ENCODE results near the gene DPP4. TPM values are rescaled to one million over a fixed set of nuclear protein-coding genes. Genes with fewer than 3 reads are reported as not detected.

The DPP4 gene
- total RNA-seq, 2 experiments from 2014 or later = 20.8 to 22.4 TPM

DNA sequence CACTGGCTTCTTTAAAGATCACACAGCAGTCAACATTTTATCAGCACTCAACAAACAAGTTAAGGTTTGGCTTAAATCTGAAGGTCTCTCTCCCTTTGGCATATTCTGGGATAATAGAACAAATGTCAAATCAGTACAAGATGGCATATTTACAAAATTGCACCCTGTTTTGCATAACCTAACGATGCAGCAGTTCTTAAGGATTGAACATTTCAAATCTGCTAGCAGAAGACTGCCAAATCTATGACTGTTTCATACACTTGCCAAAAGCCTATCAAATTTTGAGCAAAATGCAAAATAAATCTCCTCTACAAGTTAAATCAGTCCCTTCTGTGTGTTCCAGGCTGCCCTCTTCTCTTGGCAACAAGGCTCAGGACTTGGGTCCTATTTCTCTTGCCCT is 73.6 kb downstream of the DPP4 start:
- Mint-ChIP-seq H3K27ac (no peak overlapping the region), H3K9me3 (no peaks in the 10 kb centered on the region), H3K27me3 (no peaks in the 10 kb centered on the region), H3K36me3 (peaks cover 52% of the 10 kb centered on the region), H3K4me1 (peaks cover 23% of the 10 kb centered on the region), H3K4me3 (no peak overlapping the region)
- DNase-seq = no peak

DNA sequence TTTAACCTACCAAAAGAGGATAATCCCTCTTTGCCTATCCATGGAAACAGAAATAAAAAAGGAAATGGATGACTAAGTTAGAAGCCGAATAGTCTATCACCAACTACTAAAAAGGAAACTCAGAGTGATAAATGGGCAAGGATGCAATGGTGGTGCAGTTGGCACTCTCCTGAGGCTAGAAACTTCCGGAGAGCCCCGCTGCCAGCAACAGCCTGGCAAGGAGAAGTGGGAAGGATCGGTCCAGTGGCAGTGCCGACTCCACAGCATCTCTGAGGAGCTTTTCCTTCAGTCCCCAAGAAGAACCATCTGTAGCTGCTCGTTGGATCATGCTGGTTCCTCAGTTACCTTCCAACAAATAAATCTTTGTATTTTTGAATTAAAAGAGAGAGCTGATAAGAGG is 74.7 kb downstream of the DPP4 start:
- no peaks in the 10 kb centered on the region for H3K9me3 Mint-ChIP-seq
- no peak overlapping the region for H3K4me3 Mint-ChIP-seq
- peaks cover 34% of the 10 kb centered on the region for H3K4me1 Mint-ChIP-seq
- no peak for DNase-seq
- peaks cover 61% of the 10 kb centered on the region for H3K36me3 Mint-ChIP-seq
- no peak overlapping the region for H3K27ac Mint-ChIP-seq
- H3K27me3 Mint-ChIP-seq = no peaks in the 10 kb centered on the region

DNA sequence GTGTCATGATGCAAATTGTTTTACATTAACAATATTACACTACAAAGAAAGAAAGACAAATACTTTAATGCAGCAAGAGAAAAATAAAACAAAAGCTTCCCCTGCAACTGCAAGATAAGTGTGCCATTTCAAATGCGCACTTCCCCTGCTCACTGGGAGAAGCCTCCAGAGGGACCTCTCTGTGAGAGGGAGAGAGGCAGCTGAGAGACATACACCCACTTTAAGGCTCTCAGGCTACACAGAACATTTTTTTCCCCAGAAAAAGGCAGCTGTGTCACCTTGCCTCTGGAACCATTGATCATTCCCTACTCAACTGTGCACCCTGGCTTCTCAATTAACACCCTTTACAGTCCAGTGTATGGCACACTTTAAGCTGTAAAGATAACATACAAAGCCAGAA is 75.2 kb downstream of the DPP4 start:
- H3K27ac Mint-ChIP-seq = no peak overlapping the region
- H3K4me3 Mint-ChIP-seq = no peak overlapping the region

DNA sequence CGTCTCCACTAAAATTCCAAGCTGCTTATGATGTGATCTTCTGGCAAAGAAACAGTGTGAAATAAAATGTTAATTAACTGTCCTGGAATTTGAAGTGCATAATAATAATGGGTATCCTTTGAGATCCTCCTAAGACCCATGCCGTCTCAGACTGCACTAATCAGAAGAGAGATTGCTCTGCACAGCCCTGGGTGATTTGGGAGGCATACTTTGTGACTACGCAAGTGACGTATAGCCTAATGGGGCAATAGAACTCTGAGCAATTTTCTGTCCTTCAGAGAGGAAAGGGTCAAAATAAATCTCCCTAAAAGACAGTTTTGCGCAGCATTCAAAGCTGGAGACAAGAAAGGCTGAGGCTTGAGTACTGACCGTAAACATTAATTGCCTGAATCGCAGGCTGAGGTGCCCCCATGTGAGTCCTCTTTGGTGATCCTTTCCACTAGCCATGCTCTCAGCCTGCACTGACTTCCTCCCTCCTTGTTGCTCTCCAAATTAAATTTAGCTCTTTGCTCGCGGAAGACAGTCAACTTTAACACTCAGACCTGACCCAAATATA is 76.0 kb downstream of the DPP4 start:
- Mint-ChIP-seq H3K9me3 (no peaks in the 10 kb centered on the region), H3K27me3 (no peaks in the 10 kb centered on the region), H3K4me1 (peaks cover 43% of the 10 kb centered on the region), H3K4me3 (no peak overlapping the region), H3K36me3 (peaks cover 57% of the 10 kb centered on the region), H3K27ac (no peak overlapping the region)
- DNase-seq = no peak

More for the DNA sequence above, 75.2 kb downstream of the DPP4 start:
- peaks cover 36% of the 10 kb centered on the region for H3K4me1 Mint-ChIP-seq
- DNase-seq = no peak
- peaks cover 60% of the 10 kb centered on the region for H3K36me3 Mint-ChIP-seq
- no peaks in the 10 kb centered on the region for H3K9me3 Mint-ChIP-seq
- H3K27me3 Mint-ChIP-seq = no peaks in the 10 kb centered on the region

DNA sequence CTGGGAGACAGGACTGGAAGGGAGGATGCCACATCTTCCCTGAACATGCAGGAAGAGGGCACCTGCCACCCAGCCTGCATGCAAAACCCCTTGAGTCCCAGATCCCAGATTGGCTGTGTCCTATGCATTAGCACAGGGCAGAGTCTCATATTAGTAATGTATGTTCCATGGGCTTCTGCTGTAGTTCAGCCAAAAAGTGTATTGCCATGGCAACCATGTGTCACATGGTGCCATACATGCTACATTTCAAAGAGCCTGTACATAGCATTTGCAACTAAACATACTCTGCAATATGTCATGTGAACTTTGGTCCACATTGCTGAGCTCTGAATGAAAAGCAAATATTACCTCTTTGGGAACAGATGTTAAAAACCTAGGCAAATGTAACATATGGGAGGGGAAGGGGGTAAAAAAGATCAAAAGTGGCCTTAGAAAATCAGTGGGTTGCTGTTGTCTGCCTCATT is 78.4 kb downstream of the DPP4 start:
- H3K36me3 Mint-ChIP-seq = peaks cover 53% of the 10 kb centered on the region
- H3K4me3 Mint-ChIP-seq = peak overlapping the region; percentile 57
- H3K4me1 Mint-ChIP-seq = peaks cover 62% of the 10 kb centered on the region
- peak; percentile 12 for DNase-seq
- peak overlapping the region; percentile 78 for H3K27ac Mint-ChIP-seq
- H3K9me3 Mint-ChIP-seq = no peaks in the 10 kb centered on the region
- no peaks in the 10 kb centered on the region for H3K27me3 Mint-ChIP-seq

DNA sequence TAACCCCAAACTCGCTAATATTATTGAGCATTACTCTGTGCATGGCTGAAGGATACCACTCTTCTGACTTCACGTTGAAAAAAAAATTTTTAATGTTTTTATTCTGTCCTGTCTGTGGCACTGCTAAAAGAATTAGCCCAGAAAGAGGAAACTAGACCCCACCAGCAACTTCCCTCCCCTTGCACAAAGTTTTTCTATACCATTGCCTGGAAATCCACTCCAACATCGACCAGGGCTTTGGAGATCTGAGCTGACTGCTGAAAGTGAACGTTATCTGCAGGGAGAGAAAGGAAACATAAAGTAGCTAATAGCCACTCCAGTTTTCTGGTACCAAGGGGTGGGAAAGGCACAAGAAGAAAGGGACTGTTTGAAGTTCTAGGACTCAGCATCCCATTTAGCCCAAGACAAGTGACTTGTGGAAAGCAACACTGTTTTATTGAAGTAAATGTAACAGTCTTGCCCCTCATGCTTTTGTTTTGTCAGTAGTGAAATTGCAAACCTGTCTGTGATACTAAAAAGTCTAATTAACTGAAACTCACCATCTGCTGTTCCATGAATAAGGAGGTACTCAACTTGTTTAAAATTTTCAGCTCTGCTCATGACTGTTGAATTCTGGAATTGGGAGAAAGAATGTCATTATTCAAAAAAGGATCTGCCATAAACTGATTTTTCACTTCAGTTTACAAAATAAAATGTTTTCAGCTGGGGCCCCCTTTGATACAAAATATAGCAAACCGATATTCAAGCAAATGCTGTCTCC is 79.1 kb downstream of the DPP4 start:
- Mint-ChIP-seq H3K4me1 (peaks cover 67% of the 10 kb centered on the region), H3K9me3 (no peaks in the 10 kb centered on the region), H3K36me3 (peaks cover 50% of the 10 kb centered on the region), H3K27ac (peak overlapping the region; percentile 78), H3K4me3 (peak overlapping the region; percentile 57), H3K27me3 (no peaks in the 10 kb centered on the region)
- DNase-seq = no peak

DNA sequence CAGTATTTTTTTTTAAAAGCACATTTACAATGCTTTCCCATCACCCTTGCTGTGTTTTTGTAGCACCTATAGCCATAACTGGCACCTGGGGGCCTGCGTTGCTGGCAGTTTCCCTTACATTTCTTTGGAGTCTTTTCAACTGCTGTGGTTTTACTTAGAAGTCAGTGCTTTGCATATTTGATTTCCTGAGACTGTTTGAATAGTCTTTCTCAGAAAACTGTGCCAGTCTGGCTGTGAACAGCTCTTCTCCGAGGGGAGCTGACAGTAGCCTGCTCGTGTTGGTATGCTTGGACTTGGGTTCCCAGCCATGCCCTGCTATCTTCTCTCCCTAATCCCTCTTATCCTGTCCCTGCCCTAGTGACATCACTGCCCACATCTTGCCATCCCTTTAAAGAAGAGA is 81.5 kb downstream of the DPP4 start:
- H3K9me3 Mint-ChIP-seq = no peaks in the 10 kb centered on the region
- H3K4me1 Mint-ChIP-seq = peaks cover 77% of the 10 kb centered on the region
- peaks cover 38% of the 10 kb centered on the region for H3K36me3 Mint-ChIP-seq
- no peaks in the 10 kb centered on the region for H3K27me3 Mint-ChIP-seq
- peak overlapping the region; percentile 75 for H3K4me3 Mint-ChIP-seq
- H3K27ac Mint-ChIP-seq = peak overlapping the region; percentile 92
- peak; percentile 68 for DNase-seq

DNA sequence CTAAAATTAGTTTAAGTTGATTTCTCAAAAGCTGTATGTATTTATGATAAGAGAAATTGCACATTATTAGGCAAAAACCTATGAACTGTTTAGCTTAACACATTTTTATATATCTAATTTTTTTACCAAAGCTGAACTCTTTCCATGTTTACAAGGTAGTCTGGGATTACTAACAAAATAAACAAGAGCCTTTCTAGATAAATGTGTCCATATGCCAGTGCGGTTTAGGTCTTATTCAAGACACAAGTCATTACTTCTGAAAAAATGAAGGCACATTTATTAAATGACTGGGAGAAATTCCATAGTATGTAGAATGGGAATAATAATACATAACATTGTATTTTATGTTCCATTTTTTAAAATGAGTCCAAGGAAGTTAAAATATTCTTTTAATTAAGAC is 82.0 kb downstream of the DPP4 start:
- Mint-ChIP-seq H3K36me3 (peaks cover 38% of the 10 kb centered on the region), H3K27ac (peak overlapping the region; percentile 92), H3K27me3 (no peaks in the 10 kb centered on the region), H3K4me1 (peaks cover 75% of the 10 kb centered on the region), H3K9me3 (no peaks in the 10 kb centered on the region), H3K4me3 (no peak overlapping the region)
- DNase-seq = no peak

DNA sequence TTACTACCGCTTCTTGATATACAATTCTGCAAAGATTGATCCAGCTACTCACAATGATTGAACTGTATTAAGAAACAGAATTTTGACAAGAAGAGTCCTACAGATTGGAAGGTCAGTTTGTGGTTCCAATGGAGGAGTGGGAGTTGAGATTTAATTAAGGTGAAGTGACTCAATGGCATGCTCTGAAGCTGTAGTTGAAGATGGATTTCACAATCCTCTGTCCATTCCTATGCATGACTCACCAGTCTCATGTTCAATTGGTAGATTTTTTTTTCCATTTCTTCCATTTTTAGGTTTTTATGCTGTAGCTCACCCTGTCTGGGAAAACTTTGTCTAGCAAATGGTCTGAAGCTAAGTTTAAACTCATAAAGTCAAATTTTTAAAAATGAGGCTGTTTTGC is 83.3 kb downstream of the DPP4 start:
- Mint-ChIP-seq H3K9me3 (no peaks in the 10 kb centered on the region), H3K4me1 (peaks cover 66% of the 10 kb centered on the region), H3K27me3 (no peaks in the 10 kb centered on the region), H3K27ac (peak overlapping the region; percentile 58), H3K4me3 (no peak overlapping the region), H3K36me3 (peaks cover 32% of the 10 kb centered on the region)
- no peak for DNase-seq

DNA sequence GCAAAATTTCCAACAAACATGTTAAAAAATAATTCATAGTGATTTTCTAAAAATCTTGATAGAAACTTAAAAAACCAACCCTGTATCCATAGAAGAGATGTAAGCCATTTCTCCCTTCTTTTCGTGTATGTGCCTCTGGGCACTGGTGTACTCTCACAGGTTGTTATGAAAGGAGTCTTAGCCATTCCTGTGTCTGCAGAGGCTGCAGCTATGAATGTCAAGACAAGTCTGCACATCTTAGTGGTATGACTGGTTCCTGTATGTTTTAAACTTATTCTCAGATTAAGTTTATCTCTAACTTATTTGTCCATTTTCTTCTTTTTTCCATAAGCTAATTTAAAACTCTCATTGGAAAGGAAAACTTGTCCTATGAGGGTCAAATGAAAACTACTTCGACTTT is 84.0 kb downstream of the DPP4 start:
- Mint-ChIP-seq H3K4me3 (no peak overlapping the region), H3K4me1 (peaks cover 59% of the 10 kb centered on the region), H3K27me3 (no peaks in the 10 kb centered on the region), H3K9me3 (no peaks in the 10 kb centered on the region), H3K27ac (no peak overlapping the region), H3K36me3 (peaks cover 26% of the 10 kb centered on the region)
- DNase-seq = no peak

DNA sequence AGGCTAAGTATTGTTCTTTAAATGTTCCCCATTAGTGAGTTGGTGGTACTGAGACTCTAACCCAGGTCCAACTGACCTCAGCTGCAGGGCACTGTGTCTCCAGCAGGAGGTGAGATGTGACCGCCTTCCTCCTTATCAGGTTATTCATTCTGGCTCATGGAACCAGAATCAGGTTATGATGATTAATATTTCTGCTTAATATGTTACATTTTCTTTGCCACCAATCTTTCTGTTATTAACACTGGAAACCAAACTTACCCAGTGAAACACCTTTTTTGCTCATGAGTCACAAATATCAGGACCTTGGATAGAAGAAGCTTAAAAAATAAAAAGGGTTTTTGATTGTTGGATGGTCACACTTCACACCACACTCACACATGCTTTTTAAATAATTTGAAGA is 85.4 kb downstream of the DPP4 start:
- peaks cover 17% of the 10 kb centered on the region for H3K36me3 Mint-ChIP-seq
- H3K4me3 Mint-ChIP-seq = no peak overlapping the region
- no peak for DNase-seq
- H3K9me3 Mint-ChIP-seq = no peaks in the 10 kb centered on the region
- peaks cover 46% of the 10 kb centered on the region for H3K4me1 Mint-ChIP-seq
- no peak overlapping the region for H3K27ac Mint-ChIP-seq
- H3K27me3 Mint-ChIP-seq = no peaks in the 10 kb centered on the region

DNA sequence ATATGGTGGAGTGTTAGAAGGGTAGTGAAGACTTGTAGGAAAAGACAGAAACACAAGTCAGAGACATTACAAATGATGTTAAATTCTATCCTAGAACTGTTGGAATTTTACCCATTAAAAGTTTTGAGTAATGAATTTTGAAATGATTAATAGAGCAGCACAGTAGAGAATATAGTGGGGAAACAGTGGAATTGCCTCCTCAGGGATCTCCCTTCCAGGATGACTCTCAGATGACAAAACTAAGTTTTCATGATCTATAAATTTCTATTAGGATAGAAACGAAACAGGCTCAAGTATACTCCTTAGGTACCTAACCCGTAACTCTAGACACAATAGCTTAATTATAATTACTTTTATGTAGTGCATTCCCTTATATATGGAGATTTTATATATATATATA is 86.7 kb downstream of the DPP4 start:
- no peaks in the 10 kb centered on the region for H3K27me3 Mint-ChIP-seq
- peaks cover 39% of the 10 kb centered on the region for H3K4me1 Mint-ChIP-seq
- no peak overlapping the region for H3K27ac Mint-ChIP-seq
- peaks cover 13% of the 10 kb centered on the region for H3K36me3 Mint-ChIP-seq
- no peak for DNase-seq
- no peak overlapping the region for H3K4me3 Mint-ChIP-seq
- H3K9me3 Mint-ChIP-seq = no peaks in the 10 kb centered on the region

DNA sequence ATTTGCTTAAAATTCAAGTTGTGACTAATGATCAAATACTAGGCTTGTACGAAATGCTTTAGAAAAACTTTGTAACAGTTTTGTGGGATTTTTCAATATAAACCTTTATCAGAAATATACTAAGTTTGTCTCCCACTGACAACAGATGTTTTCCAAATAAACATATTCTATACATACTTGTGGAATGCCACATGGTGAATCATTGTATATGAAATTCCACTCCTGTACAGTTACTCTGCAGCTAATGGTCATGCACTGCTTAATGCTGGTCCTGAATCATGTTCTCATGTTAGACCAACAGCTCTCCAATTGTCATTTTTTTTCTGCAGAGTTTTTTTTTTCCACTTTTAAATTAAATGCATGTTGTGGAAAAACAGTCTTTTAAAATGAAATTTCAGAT is 90.1 kb downstream of the DPP4 start:
- Mint-ChIP-seq H3K36me3 (peaks cover 5% of the 10 kb centered on the region), H3K4me1 (peaks cover 31% of the 10 kb centered on the region), H3K4me3 (no peak overlapping the region), H3K9me3 (no peaks in the 10 kb centered on the region), H3K27me3 (no peaks in the 10 kb centered on the region), H3K27ac (no peak overlapping the region)
- no peak for DNase-seq

DNA sequence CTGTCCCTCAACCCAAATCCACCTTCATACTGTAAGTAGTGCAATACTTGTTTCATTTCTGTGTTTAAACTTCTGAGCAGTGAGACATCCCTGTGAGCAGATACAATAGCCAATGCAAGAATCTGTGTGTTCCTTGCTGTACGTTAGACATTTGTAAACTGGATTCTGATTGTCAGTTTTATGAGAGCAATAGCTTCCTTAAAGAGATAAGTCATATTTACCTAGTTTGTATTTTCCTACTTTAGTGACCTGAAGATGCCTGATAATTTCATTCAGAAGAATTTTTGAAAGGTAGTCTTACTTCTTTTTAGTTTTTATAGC is 90.7 kb downstream of the DPP4 start:
- no peaks in the 10 kb centered on the region for H3K9me3 Mint-ChIP-seq
- peaks cover 26% of the 10 kb centered on the region for H3K4me1 Mint-ChIP-seq
- no peak overlapping the region for H3K27ac Mint-ChIP-seq
- peaks cover 2% of the 10 kb centered on the region for H3K36me3 Mint-ChIP-seq
- H3K4me3 Mint-ChIP-seq = no peak overlapping the region
- DNase-seq = no peak
- no peaks in the 10 kb centered on the region for H3K27me3 Mint-ChIP-seq

DNA sequence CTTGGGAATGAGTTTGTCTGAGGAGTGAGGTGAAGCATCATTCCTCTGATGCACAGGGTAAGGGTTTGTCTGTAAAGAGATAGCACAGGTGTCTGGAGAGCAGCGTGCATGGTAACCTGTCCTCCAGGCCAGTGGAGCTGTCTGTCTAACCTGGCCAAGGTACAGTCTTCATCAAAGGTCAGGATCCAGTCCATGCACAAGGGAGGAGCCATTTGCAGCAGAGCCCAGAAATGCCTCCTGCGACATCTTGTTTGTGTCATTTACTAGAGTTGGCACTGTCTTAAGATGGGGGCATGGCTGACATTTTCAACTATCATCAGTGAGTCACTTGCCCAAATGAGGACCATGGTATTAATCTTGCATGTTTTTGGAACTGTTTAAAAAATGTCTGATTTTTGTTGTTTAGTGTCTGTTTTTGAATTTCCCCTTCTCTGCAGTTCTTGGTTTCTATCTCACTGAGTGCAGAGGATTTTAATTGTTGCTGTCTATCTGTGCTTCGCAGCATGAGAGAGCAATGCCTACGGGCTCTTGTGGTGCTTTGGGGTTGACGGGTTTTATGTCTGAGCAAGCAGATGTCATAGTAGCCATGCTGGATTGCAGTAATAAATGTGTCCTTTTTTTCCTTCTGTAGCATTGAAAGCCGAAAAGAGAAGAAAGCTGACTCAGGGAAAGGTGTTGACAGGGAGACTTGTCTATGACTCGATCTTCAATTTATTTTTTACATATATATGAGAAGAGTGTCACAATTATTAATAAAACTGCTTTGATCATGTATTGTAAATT is 91.3 kb downstream of the DPP4 start:
- H3K4me3 Mint-ChIP-seq = no peak overlapping the region
- H3K27me3 Mint-ChIP-seq = no peaks in the 10 kb centered on the region
- H3K9me3 Mint-ChIP-seq = no peaks in the 10 kb centered on the region
- no peak overlapping the region for H3K27ac Mint-ChIP-seq
- no peak for DNase-seq
- H3K4me1 Mint-ChIP-seq = peaks cover 21% of the 10 kb centered on the region
- H3K36me3 Mint-ChIP-seq = peaks cover 2% of the 10 kb centered on the region

Data from activated naive CD8-positive, alpha-beta T cell treated with anti-CD3 and anti-CD28 coated beads for 36 hours (primary cell).